ENCODE results near the gene SLC9A1. TPM values are rescaled to one million over a fixed set of nuclear protein-coding genes. Genes with fewer than 3 reads are reported as not detected.

The SLC9A1 gene
- polyA plus RNA-seq, 3 donors = 4.5 to 14.2 (median 4.6) TPM

GRCh38 chr1:27144920-27145661 is 9.8 kb downstream of the SLC9A1 start:
- Histone ChIP-seq H2AFZ (ENCODE audit: insufficient read depth, low read depth, low read length, poor library complexity, severe bottlenecking) (no peak overlapping the region), H3K27ac (ENCODE audit: low read depth in 1 of 2, low read length in 2 of 2) (no peak overlapping the region), H4K20me1 (ENCODE audit: insufficient read depth, low read length) (peaks cover 47% of the 10 kb centered on the region), H3K9ac (ENCODE audit: insufficient read depth, low read length, poor library complexity, severe bottlenecking) (no peak overlapping the region), H3K36me3 (replicated peaks in 1 of 2; ENCODE audit: control insufficient read depth in 1 of 2, insufficient read depth in 2 of 2, low read length in 2 of 2) (peaks cover 8 to 52% of the 10 kb centered on the region in 2 donors), H3K4me2 (replicated peaks; ENCODE audit: extremely low read depth, low read length, poor library complexity, severe bottlenecking) (no peak overlapping the region), H3K4me3 (replicated peaks in 1 of 3; ENCODE audit: low read depth in 2 of 3, low read length in 3 of 3) (no peak overlapping the region), H3K9me3 (replicated peaks in 1 of 2; ENCODE audit: control insufficient read depth in 1 of 2, insufficient read depth in 1 of 2, low read length in 2 of 2) (no peaks in the 10 kb centered on the region), H3K79me2 (ENCODE audit: insufficient read depth, low read length) (peaks cover 98% of the 10 kb centered on the region), H3K27me3 (ENCODE audit: control insufficient read depth in 2 of 2, insufficient read depth in 2 of 2, low read length in 2 of 2) (no peaks in the 10 kb centered on the region), H3K4me1 (ENCODE audit: control insufficient read depth in 1 of 2, insufficient read depth in 2 of 2, low read length in 2 of 2) (peaks cover 20% of the 10 kb centered on the region in 2 donors)
- TF ChIP-seq CTCF (IDR thresholded peaks at IDR 0.05) = no peak
- DNase-seq = no peak
- Mint-ChIP-seq H3K27me3 (ENCODE audit: low read depth in 3 of 3) (no peaks in the 10 kb centered on the region), H3K36me3 (peaks cover 50 to 61% of the 10 kb centered on the region in 2 donors), H3K4me1 (peaks cover 45% of the 10 kb centered on the region), H3K9me3 (peaks cover 0 to 5% (median 3%) of the 10 kb centered on the region in 7 donors), H3K4me3 (no peak overlapping the region), H3K27ac (peak overlapping the region in 1 of 7 donors; percentile 58)
- WGBS (ENCODE audit: insufficient coverage) = 100% methylated on average over 3 of the region's 5 CpGs
- intact Hi-C loops (cut with micrococcal nuclease) = no loop called here

- no peak overlapping the region for H2AFZ ChIP-seq (ENCODE audit: insufficient read depth, low read depth, low read length, poor library complexity, severe bottlenecking)
- no peak overlapping the region for H3K27ac ChIP-seq (ENCODE audit: low read depth in 1 of 2, low read length in 2 of 2)
- no peaks in the 10 kb centered on the region for H3K27me3 ChIP-seq (ENCODE audit: control insufficient read depth in 2 of 2, insufficient read depth in 2 of 2, low read length in 2 of 2)
- no peak overlapping the region for H3K4me2 ChIP-seq (replicated peaks; ENCODE audit: extremely low read depth, low read length, poor library complexity, severe bottlenecking)
- intact Hi-C loops (cut with micrococcal nuclease) = no loop called here
- no peak for TF ChIP-seq CTCF (IDR thresholded peaks at IDR 0.05)
- H4K20me1 ChIP-seq (ENCODE audit: insufficient read depth, low read length) = peaks cover 39% of the 10 kb centered on the region
- peaks cover 45% of the 10 kb centered on the region for H3K4me1 Mint-ChIP-seq
- peaks cover 0 to 5% (median 3%) of the 10 kb centered on the region in 7 donors for H3K9me3 Mint-ChIP-seq
- WGBS (ENCODE audit: insufficient coverage) = 95% methylated on average over 5 of the region's 9 CpGs
- no peak overlapping the region for H3K9ac ChIP-seq (ENCODE audit: insufficient read depth, low read length, poor library complexity, severe bottlenecking)
- no peaks in the 10 kb centered on the region for H3K9me3 ChIP-seq (replicated peaks in 1 of 2; ENCODE audit: control insufficient read depth in 1 of 2, insufficient read depth in 1 of 2, low read length in 2 of 2)
- H3K36me3 ChIP-seq (replicated peaks in 1 of 2; ENCODE audit: control insufficient read depth in 1 of 2, insufficient read depth in 2 of 2, low read length in 2 of 2) = peaks cover 8 to 52% of the 10 kb centered on the region in 2 donors
- peaks cover 14% of the 10 kb centered on the region in 2 donors for H3K4me1 ChIP-seq (ENCODE audit: control insufficient read depth in 1 of 2, insufficient read depth in 2 of 2, low read length in 2 of 2)
- no peak overlapping the region for H3K27ac Mint-ChIP-seq
- H3K36me3 Mint-ChIP-seq = peaks cover 51 to 58% of the 10 kb centered on the region in 2 donors
- H3K4me3 ChIP-seq (replicated peaks in 1 of 3; ENCODE audit: low read depth in 2 of 3, low read length in 3 of 3) = no peak overlapping the region
- no peak for DNase-seq
- peaks cover 97% of the 10 kb centered on the region for H3K79me2 ChIP-seq (ENCODE audit: insufficient read depth, low read length)
- no peaks in the 10 kb centered on the region for H3K27me3 Mint-ChIP-seq (ENCODE audit: low read depth in 3 of 3)
- H3K4me3 Mint-ChIP-seq = no peak overlapping the region
Measured at GRCh38 chr1:27144049-27144748, 10.7 kb downstream of the SLC9A1 start.
